ENCODE measurements around the gene EFEMP2. TPM values are rescaled to one million over a fixed set of nuclear protein-coding genes. Genes with fewer than 3 reads are reported as not detected.

The EFEMP2 gene
- total RNA-seq, 1 donor from 2014 or later, result 9.2 TPM

DNA sequence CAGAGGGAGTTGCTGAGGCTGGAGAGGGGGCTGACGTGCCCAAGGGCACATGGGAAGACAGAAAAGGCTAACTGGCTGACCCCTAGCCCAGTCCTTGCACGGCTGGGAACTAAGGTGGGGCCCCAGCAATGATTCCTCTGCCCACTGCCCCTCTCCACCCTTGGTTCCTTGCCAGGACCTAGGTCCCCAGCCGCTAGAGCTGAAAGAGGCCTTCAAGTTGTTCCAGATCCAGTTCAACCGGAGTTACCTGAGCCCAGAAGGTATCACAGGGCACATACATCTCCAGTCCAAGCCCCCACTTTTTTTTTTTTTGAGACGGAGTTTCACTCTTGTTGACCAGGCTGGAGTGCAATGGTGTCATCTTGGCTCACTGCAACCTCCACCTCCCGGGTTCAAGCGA lies 7.4 kb upstream of the EFEMP2 start:
- H3K27ac Mint-ChIP-seq, result no peak overlapping the region

DNA sequence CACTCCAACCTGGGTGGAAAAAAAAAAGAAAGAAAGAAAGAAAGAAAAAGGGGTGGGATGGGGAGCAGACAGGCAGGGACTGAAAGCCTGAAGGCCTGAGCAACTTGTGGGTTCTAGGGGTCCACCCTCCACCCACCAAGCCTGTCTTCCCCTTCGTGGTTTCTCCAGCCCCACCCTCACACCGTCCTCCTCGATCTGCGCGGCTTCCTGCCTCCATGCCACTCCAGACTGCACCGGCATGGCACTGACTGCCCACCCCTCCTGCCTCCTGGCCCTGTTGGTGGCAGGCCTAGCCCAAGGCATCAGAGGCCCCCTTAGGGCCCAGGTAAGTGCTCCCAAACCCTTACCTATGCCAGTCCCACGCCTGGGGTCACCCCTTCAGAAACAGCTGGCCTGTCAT lies 7.0 kb upstream of the EFEMP2 start, which contains the start of gene CTSW:
Gene CTSW (plus strand): TSS at position 221 of the 400 bp plus-strand sequence. CDS start 18 bp downstream, at position 239.
- H3K9me3 Mint-ChIP-seq, result no peaks in the 10 kb centered on the region
- H3K27me3 Mint-ChIP-seq (ENCODE audit: insufficient read depth, low read depth), result peaks cover 11% of the 10 kb centered on the region
- Histone ChIP-seq H3K4me1 (no peaks in the 10 kb centered on the region), H3K4me3 (no peak within 1 kb of the TSS), H3K27ac (no peak within 1 kb of the TSS), H3K27me3 (no peaks in the 10 kb centered on the region), H2AFZ (replicated peaks) (no peak within 1 kb of the TSS), H3K36me3 (peaks cover 4% of the 10 kb centered on the region), H3K9me3 (ENCODE audit: low read depth) (no peaks in the 10 kb centered on the region), H4K20me1 (ENCODE audit: low read depth) (peaks cover 10% of the 10 kb centered on the region), H3K4me2 (no peak within 1 kb of the TSS), H3F3A (ENCODE audit: low read depth) (no peaks in the 10 kb centered on the region), H3K9ac (no peak within 1 kb of the TSS), H3K79me2 (ENCODE audit: low read depth) (no peaks in the 10 kb centered on the region)
- peaks cover 11% of the 10 kb centered on the region for H3K36me3 Mint-ChIP-seq
- no peak within 1 kb of the TSS for H3K27ac Mint-ChIP-seq
- TF ChIP-seq EZH2phosphoT487 (IDR thresholded peaks at IDR 0.05) (no peak), EZH2 (IDR thresholded peaks at IDR 0.05) (no peak)
- TF ChIP-seq, protein P1, sequence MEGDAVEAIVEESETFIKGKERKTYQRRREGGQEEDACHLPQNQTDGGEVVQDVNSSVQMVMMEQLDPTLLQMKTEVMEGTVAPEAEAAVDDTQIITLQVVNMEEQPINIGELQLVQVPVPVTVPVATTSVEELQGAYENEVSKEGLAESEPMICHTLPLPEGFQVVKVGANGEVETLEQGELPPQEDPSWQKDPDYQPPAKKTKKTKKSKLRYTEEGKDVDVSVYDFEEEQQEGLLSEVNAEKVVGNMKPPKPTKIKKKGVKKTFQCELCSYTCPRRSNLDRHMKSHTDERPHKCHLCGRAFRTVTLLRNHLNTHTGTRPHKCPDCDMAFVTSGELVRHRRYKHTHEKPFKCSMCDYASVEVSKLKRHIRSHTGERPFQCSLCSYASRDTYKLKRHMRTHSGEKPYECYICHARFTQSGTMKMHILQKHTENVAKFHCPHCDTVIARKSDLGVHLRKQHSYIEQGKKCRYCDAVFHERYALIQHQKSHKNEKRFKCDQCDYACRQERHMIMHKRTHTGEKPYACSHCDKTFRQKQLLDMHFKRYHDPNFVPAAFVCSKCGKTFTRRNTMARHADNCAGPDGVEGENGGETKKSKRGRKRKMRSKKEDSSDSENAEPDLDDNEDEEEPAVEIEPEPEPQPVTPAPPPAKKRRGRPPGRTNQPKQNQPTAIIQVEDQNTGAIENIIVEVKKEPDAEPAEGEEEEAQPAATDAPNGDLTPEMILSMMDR (IDR thresholded peaks at IDR 0.05), result no peak
- peak within 1 kb of the TSS; percentile 5 for H3K4me3 Mint-ChIP-seq
- H3K4me1 Mint-ChIP-seq, result peaks cover 6% of the 10 kb centered on the region
- DNase-seq (ENCODE audit: low spot score), result no peak

More for the DNA sequence above, 7.4 kb upstream of the EFEMP2 start:
- H3K36me3 ChIP-seq, result peaks cover 4% of the 10 kb centered on the region
- no peak overlapping the region for H2AFZ ChIP-seq (replicated peaks)
- no peak overlapping the region for H3K4me2 ChIP-seq
- no peaks in the 10 kb centered on the region for H3K9me3 ChIP-seq (ENCODE audit: low read depth)
- H3K79me2 ChIP-seq (ENCODE audit: low read depth), result no peaks in the 10 kb centered on the region
- peaks cover 13% of the 10 kb centered on the region for H4K20me1 ChIP-seq (ENCODE audit: low read depth)
- H3K9ac ChIP-seq, result no peak overlapping the region
- Mint-ChIP-seq H3K4me1 (peaks cover 7% of the 10 kb centered on the region), H3K27me3 (ENCODE audit: insufficient read depth, low read depth) (peaks cover 11% of the 10 kb centered on the region), H3K36me3 (peaks cover 12% of the 10 kb centered on the region), H3K4me3 (no peak overlapping the region), H3K9me3 (no peaks in the 10 kb centered on the region)
- no peak overlapping the region for H3K27ac ChIP-seq
- DNase-seq (ENCODE audit: low spot score), result no peak
- H3F3A ChIP-seq (ENCODE audit: low read depth), result peaks cover 3% of the 10 kb centered on the region
- no peak overlapping the region for H3K4me3 ChIP-seq
- TF ChIP-seq, protein P1 (IDR thresholded peaks at IDR 0.05), result no peak
- TF ChIP-seq EZH2 (IDR thresholded peaks at IDR 0.05), result no peak
- no peaks in the 10 kb centered on the region for H3K27me3 ChIP-seq
- no peaks in the 10 kb centered on the region for H3K4me1 ChIP-seq

DNA sequence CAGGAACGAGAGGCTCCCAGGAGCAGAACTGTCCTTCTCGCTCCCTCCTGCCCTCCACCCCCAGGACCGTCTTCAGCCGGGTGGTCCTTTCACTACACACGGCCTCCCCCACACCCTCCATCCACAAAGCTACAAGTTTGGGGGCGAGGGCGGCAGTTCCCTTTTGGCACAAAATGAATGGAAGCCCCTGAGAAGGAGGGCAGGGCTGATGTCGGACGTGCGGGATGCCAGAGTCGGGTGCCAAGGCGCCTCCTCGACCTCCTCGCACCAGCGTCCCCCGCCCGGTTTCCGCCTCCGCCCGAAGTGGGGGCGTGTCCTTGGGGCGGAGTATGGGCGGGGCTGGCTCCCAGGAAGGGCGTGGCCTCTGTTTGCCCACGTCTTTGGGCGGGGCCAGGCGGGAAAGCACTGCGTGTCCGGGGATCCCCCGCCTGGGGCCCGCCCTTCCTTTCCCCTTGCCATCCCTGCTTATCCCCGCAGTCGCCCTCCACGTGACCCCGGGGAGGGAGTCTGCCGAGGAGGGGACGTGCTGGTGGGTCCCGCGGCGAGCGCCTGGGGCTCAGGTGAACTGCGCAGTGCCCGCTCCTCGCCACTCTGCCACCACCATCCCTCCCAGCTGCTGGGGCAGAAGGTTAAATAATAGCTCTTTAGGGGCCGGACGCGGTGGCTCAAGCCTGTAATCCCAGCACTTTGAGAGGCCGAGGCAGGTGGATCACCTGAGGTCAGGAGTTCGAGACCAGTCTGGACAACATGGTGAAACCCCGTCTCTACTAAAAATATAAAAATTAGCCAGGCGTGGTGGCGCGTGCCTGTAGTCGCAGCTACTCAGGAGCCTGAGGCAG lies 937 bp upstream of the EFEMP2 start:
- peaks cover 23% of the 10 kb centered on the region for H3K4me1 Mint-ChIP-seq
- peak overlapping the region; percentile 64 for H2AFZ ChIP-seq (replicated peaks)
- no peaks in the 10 kb centered on the region for H3K36me3 Mint-ChIP-seq
- peaks cover 17% of the 10 kb centered on the region for H3K27me3 ChIP-seq
- TF ChIP-seq, protein P1 (IDR thresholded peaks at IDR 0.05), result no peak
- TF ChIP-seq EZH2 (IDR thresholded peaks at IDR 0.05) (peak; percentile 59), EZH2phosphoT487 (IDR thresholded peaks at IDR 0.05) (no peak)
- H3K9me3 ChIP-seq (ENCODE audit: low read depth), result no peaks in the 10 kb centered on the region
- peak overlapping the region; percentile 83 for H3K4me3 Mint-ChIP-seq
- H3K4me2 ChIP-seq, result peak overlapping the region; percentile 97
- no peak overlapping the region for H3K9ac ChIP-seq
- no peak overlapping the region for H3K27ac ChIP-seq
- no peaks in the 10 kb centered on the region for H3K9me3 Mint-ChIP-seq
- H3K4me1 ChIP-seq, result peaks cover 4% of the 10 kb centered on the region
- DNase-seq (ENCODE audit: low spot score), result peak; percentile 96
- peak overlapping the region; percentile 38 for H3K27ac Mint-ChIP-seq
- peak overlapping the region; percentile 67 for H3K4me3 ChIP-seq
- H3K27me3 Mint-ChIP-seq (ENCODE audit: insufficient read depth, low read depth), result peaks cover 19% of the 10 kb centered on the region
- peaks cover 14% of the 10 kb centered on the region for H3F3A ChIP-seq (ENCODE audit: low read depth)
- H4K20me1 ChIP-seq (ENCODE audit: low read depth), result no peaks in the 10 kb centered on the region
- no peaks in the 10 kb centered on the region for H3K79me2 ChIP-seq (ENCODE audit: low read depth)
- no peaks in the 10 kb centered on the region for H3K36me3 ChIP-seq

All from neural progenitor cell (in vitro differentiated cells).